GM18909 (cell line): ENCODE measurements around the gene MYLK3.

Experiments
- ATAC-seq: cut with Tn5 transposase; IDR thresholded peaks from one replicate; pipeline ENCODE4 v1.9.1; 2021; ENCODE audit warnings: mild to moderate bottlenecking; ENCODE audit not compliant: unreplicated experiment, poor library complexity

Gene MYLK3

GRCh38 chr16:46762583-46762982 lies 14.4 kb upstream of the MYLK3 start:
- no peak for ATAC-seq

DNA sequence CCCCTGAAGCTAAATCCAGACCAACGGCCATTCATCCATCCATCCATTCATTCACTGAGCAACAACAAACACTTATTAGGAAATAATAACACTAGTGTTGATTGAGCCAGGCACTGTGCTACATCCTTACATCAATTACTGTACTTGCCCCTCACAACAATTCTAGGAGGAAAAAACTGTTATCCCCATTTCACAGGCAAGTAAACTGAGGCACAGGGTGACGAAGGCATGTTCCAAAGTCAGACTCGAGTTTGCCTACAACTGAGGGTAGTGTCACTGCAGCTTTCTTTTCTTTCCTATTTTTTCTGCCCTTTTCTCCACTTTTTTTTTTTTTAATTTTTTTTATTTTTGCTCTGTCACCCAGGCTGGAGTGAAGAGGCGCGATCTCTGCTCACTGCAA lies 11.2 kb upstream of the MYLK3 start:
- ATAC-seq: no peak

- ATAC-seq: no peak
These were observed 9.4 kb upstream of the MYLK3 start for GRCh38 chr16:46757339-46758050.

GRCh38 chr16:46756772-46757171 lies 8.6 kb upstream of the MYLK3 start:
- no peak for ATAC-seq

DNA sequence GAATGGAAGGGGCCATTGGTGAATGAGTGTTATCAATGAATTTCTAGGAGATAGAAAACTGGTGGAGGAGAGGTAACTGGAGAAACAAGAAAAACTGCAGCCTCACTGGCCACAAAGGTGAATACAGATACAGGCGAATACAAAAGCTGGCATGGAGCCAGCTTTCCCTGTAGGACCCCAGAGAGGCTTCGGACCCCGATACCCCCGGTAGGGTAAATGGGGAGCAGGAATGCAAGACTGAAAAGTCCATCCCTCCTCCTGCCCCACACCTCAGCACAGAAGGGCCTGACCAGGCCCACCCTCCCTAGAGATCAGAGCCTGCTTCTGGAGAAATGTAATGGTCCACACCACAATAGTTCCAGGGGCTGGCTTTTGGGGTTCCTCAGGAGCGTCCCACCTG lies 4.9 kb upstream of the MYLK3 start:
- no peak for ATAC-seq

DNA sequence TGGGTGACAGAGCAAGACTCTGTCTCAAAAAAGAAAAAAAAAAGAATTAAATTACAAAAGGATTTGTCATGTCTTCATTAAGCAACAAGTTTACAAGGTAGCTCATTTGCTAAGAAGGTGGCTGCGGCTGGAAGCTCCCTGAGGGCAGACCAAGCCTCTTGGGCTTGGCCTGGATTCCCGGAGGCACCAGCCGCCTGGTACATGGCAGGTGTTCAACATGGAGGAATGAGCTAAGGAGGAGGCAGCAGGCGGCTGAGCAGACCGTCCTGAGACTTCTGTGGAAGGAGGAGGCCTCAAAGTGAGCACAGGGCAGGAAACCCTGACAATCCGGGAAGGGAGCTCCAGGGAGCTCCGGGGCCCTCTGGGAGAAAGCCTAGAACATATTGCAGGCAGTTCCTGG lies 3.2 kb upstream of the MYLK3 start:
- no peak for ATAC-seq

GRCh38 chr16:46748775-46749705 lies 896 bp upstream of the MYLK3 start:
- peak; percentile 65 for ATAC-seq

DNA sequence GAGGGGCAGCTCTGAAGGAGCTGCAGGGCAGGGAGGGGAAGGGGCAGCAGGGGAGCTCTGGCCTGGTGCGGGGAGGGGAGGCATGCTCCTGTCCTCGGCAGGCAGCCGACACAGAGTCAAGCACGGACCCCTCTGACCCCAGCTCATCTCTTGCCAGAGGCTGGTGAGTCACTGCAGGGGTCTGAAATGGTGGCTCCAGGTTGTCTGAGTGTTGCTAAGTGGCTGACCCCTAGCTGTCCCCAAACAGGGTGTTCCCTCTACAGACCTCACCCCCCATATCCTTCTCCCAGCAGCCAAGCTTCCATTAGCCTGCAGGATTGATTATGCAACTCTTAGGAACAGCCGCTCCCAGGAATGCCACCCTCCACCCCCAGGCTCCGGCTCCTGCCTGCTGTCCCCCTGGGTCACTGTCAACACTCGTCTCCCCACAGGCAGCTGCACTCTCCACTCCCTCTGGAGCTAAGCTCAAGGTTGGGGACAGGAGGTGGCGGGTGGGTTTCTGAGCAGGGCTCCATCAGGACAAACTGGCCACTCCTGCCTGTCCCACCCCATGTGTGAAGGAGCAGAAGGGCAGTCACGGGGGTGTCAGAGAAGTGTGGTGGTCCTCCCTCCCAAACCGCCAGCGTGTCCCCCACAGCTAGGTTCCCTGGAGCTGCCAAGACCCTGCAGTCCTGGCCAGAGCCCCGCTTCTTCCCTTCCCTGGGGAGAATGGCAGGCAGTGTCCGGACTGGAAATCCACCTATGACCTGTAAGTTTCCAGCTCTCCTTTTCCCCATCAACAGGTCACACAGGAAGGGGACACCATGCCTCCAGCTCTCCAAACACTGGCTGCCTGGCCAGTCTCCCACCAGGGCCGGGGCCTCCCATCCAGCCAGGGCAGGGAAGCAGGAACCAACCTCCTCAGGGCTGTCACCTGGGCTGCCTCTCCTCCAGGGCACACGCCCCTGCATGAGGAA lies 1.0 kb downstream of the MYLK3 start:
- ATAC-seq: no peak

DNA sequence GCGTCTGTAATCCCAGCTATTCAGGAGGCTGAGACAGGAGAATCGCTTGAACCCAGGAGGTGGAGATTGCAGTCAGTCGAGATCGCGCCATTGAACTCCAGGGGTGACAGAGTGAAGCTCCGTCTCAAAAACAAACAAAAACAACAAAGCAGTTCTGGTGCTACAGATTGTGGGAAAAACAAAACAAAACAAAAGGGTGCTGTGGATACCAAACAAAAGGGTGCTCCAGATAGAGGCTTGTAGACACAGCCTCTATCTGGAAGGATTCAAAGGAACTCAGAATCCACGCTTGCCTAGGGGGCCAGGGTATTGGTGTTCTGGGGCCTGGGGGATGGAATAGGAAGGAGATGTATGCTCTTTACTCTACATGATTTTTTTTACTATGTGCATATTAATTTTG lies 2.5 kb downstream of the MYLK3 start:
- no peak for ATAC-seq

DNA sequence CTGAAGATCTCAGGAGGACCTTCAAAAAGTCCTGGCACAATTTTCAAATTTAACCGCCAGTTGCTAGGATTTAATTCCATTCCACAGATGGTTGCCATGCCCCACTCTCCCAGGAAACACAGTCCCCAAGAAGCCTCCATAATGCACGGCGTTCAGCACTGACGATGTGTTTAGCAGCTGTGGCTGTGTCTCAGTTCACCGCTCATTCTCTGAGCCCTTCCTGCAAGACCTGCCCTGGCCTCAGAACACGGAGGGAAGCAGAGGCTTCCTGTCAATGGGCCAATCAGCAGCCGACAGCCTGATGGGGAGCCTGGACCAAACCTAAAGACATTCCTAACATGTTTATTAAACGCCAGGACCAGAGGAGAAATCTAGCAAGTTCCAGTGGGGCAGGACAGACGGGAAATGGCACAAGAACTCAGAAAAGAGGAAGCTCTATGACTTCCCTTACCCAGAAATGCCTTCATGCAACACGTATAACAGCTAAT lies 4.9 kb downstream of the MYLK3 start:
- ATAC-seq: peak; percentile 82

DNA sequence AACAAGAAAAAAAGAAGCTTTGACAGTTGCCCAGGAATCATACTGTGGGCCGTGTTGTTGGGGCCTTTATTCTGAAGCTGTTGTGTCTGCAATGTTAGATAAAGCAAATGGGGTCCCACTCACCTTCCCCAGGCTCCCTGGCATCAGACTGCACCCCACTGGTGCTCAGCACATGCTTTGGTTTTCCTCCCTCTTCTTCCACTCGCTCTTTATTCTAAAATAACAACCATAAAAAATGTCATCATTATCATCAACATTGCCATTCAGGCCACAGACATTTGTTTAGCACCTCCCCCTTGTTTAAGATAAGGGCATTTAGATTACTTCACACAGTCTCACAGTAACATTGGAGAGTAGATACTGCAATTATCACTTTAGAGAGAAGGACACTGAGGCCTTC lies 8.2 kb downstream of the MYLK3 start:
- no peak for ATAC-seq

DNA sequence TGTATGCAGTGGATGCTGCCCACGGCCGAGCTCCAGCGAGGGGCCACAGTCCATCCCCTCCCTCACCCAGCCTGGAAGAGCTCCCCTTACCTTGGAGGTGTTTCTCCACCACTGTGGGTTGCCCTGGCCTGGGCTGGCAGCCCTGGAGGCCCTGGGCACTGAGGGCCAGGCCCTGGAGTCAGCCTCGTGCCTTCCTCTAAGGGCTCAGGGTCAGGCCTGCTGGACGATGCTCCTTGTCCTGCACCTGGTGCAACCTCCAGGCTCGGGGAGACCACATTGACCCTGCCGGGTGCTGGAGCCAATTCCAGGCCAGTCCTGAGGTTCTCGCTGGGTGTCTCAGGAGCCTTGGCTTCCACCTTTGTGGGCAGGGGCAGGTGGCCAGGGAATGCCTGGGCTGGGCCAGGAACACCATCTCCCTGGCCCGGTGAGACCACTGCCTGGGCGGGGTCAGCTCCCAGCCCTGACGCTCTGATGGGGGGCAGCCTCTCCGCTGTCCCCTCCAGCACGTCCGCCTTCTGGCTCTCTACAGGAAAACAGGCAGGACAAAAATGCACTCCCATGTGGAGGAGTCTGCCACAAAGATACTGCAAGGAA lies 10.4 kb downstream of the MYLK3 start:
- ATAC-seq: no peak

DNA sequence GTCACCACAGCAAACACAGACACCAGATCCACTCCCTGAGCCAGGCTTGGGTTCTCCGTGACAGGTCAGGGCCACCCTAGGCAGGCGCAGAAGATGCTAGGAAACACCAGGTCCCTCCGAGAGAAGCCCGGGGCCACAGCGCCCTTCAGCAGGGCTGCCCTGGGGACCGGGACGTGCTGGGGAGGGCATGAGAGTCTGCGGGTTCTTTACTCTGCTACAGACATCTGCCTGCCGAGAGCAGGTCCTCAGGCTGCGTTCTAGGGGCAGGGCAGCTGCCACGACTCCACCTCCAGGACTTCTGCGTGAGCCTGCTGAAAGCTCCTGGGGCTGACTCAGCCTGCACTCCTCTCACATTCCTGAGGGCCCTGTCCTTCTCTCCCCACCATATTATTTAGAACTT lies 11.4 kb downstream of the MYLK3 start:
- ATAC-seq: no peak

DNA sequence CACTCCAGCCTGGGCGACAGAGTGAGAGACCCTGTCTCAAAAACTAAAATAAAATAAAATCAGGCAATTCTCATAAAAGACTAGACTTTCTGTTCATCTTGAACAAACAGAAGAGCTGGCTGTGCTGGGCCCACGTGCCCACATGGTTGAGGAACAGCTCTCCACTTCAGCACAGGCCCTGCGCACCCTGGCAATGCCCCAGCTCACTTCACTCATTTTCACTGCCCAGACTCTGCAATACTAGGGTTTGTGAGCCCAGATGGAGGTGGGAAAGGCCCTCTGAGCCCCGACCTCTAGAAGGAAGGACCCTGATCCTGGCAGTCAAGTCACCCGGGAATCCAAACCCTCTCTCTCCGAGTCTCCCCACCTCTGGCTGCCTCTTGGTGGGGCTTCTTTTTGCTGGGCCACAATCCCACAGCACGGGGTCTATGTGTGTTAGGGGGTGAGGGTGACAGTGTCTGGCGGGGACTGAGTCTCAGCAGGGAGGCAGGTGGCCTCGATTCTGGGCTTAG lies 14.8 kb downstream of the MYLK3 start:
- no peak for ATAC-seq

DNA sequence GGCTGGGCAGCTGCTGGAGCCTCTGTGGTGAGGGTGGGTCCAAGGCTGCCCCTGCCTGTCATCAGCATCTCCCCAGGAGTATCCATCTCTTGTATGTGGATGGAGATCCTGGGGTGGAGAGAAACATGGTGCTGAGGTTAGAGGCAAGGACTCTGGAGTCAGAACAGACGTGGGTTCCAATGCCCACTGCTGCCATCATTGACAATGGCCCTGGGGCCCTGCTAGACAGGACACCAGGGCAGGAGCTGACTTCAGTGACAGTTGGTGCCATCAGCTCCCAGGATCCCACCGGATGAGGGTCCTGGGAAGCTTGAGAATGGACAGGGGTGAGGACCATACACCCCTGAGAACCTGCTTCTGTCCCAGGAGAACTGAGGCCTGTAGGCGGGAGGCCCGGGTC lies 15.6 kb downstream of the MYLK3 start:
- ATAC-seq: no peak

DNA sequence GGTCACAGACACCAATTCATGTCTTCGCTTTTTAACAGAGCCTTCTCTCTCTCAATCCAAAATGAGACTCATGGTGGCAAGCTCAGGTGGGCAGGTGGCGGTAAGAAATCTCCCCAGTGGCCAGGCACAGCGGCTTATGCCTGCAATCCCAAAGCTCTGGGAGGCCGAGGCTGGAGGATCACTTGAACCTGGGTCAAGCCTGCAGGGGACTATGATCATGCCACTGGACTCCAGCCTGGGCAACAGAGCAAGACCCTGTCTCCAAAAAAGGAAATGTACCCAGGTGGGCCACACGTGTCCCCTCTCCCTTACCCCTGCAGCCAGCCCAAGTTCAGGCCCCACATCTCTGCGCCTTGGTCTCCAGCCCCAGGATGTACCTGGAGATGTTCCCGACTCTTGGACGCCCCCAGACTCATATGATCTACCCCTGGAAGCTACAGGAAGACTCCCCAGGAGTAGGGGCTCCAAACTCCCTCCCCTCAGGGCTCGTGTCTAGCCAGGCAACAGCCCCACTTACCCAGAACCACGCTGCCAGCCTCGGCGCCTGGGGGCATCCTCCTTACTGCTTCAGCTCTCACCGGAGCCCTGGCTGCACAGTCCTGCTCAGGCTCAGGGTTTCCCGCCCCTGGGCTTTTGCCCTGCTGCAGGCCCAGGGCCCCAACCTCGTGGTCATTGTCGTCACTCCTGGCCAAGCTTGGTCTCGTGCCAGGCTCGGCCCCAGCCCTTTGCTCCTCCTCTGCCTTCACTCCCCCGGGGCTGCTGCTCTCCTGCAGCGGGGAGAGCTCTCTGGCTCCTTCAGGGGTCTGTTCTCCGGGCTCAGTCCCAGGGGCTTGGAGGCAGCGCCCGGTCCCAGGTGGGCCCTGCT lies 16.2 kb downstream of the MYLK3 start:
- ATAC-seq: no peak

DNA sequence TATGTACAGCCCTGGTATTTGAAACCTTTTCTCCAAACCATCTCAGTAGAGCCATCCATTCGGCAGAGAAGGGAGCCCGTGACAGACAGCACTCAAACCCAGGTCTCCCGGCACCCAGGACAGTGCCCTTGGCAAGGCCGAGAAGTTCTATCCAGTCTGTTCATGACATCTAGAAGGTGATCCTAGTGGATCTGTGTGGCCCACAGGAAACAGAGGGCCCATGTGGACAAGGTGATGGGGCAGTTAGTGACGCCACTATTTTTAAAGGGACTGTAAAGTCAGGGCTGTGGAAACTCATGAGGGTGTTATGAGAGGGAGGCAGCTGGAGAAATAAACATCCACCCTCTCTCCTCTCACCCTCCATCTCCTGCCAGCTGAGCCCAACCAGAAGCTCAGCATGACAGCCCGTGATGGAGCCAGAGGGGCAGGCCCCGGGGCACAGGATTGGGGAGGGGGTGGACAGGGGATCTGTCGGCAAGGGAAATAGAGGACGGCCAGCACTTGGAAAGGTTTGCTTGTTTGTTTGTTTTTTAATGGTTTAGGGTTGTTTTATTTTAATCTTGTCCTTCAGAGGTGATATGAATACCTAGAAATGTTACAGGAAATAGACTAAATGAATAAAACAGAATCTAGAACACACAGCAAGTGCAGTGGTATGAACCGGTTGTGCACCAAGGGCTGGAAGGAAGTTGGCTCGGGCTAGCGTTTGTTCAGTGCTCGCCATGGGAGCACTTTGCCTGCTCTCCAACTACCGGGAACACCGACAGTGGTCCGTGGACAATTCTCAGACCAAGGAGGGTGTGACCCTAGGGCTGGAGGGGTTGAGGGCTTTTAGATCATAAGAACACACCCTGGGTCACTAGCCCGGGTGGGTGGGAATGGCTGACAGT lies 17.1 kb downstream of the MYLK3 start:
- ATAC-seq: no peak

- ATAC-seq: no peak
These were observed 18.0 kb downstream of the MYLK3 start for GRCh38 chr16:46730126-46730525.
